EH (cell line): ENCODE measurements around the gene LPAR2.

Experiments
- DNase-seq: peaks from one replicate; pipeline ENCODE4 v3.0.0-alpha.2; 2015; ENCODE audit warnings: low read depth

LPAR2 gene

GRCh38 chr19:19597809-19598306 lies 30.2 kb downstream of the LPAR2 start:
- no peak for DNase-seq

- peak; percentile 60 for DNase-seq
These were observed 32.8 kb downstream of the LPAR2 start for GRCh38 chr19:19595171-19595701.

GRCh38 chr19:19594381-19594780 lies 33.6 kb downstream of the LPAR2 start:
- no peak for DNase-seq

- DNase-seq: no peak
These were observed 35.3 kb downstream of the LPAR2 start for GRCh38 chr19:19592690-19593089.

- peak; percentile 99 for DNase-seq
These were observed 36.7 kb downstream of the LPAR2 start for GRCh38 chr19:19591133-19591825.

- DNase-seq: peak; percentile 22
These were observed 39.5 kb downstream of the LPAR2 start for GRCh38 chr19:19588546-19588945.

- DNase-seq: no peak
These were observed 40.2 kb downstream of the LPAR2 start for GRCh38 chr19:19587771-19588170.

GRCh38 chr19:19584356-19584755 lies 43.7 kb downstream of the LPAR2 start:
- DNase-seq: no peak

GRCh38 chr19:19582471-19582870 lies 45.5 kb downstream of the LPAR2 start:
- DNase-seq: no peak

- no peak for DNase-seq
These were observed 46.6 kb downstream of the LPAR2 start for GRCh38 chr19:19581391-19581790.

- no peak for DNase-seq
These were observed 47.6 kb downstream of the LPAR2 start for GRCh38 chr19:19580418-19580817.

- DNase-seq: no peak
These were observed 48.3 kb downstream of the LPAR2 start for GRCh38 chr19:19579533-19580361.

- DNase-seq: no peak
These were observed 49.8 kb downstream of the LPAR2 start for GRCh38 chr19:19578252-19578651.

GRCh38 chr19:19575411-19575810 lies 52.6 kb downstream of the LPAR2 start:
- DNase-seq: no peak
